Activated CD8-positive, alpha-beta memory T cell treated with anti-CD3 and anti-CD28 coated beads, Interleukin-2, amount 50 U/mL, for 1 hour (primary cell): Measurements from ENCODE around the gene GFM1.

Source experiments
- DNase-seq: peaks from one replicate; pipeline ENCODE4 v3.0.0-alpha.2; 2020; ENCODE audit errors: extremely low read depth

Gene GFM1

GRCh38 chr3:158644345-158644908, at the start of gene GFM1:
TSS of gene GFM1 (plus strand) at chr3:158644527. CDS start at chr3:158644635, 108 bp downstream.
- DNase-seq: peak; percentile 74

GRCh38 chr3:158600787-158601186, 43.5 kb upstream of the GFM1 start:
- DNase-seq: no peak

- DNase-seq: no peak
Measured at GRCh38 chr3:158602227-158602626, 42.1 kb upstream of the GFM1 start.

GRCh38 chr3:158617982-158618875, 26.1 kb upstream of the GFM1 start:
- DNase-seq: no peak

- no peak for DNase-seq
Measured at GRCh38 chr3:158625881-158626280, 18.4 kb upstream of the GFM1 start.

- no peak for DNase-seq
Measured at GRCh38 chr3:158631981-158632380, 12.3 kb upstream of the GFM1 start.

- DNase-seq: no peak
Measured at GRCh38 chr3:158640646-158641045, 3.7 kb upstream of the GFM1 start.

GRCh38 chr3:158642005-158642404, 2.3 kb upstream of the GFM1 start:
- DNase-seq: no peak

- DNase-seq: no peak
Measured at GRCh38 chr3:158642474-158643210, 1.7 kb upstream of the GFM1 start.

GRCh38 chr3:158649791-158650190, 5.5 kb downstream of the GFM1 start:
- no peak for DNase-seq

- DNase-seq: no peak
Measured at GRCh38 chr3:158651192-158651591, 6.9 kb downstream of the GFM1 start.

GRCh38 chr3:158652463-158652862, 8.1 kb downstream of the GFM1 start:
- DNase-seq: no peak

GRCh38 chr3:158658889-158659288, 14.6 kb downstream of the GFM1 start:
- no peak for DNase-seq

GRCh38 chr3:158659454-158660237, 15.3 kb downstream of the GFM1 start:
- DNase-seq: no peak

- DNase-seq: no peak
Measured at GRCh38 chr3:158660711-158661110, 16.4 kb downstream of the GFM1 start.

GRCh38 chr3:158663246-158663645, 18.9 kb downstream of the GFM1 start:
- no peak for DNase-seq

GRCh38 chr3:158663832-158664231, 19.5 kb downstream of the GFM1 start:
- DNase-seq: no peak

GRCh38 chr3:158666416-158666815, 22.1 kb downstream of the GFM1 start:
- DNase-seq: no peak

- no peak for DNase-seq
Measured at GRCh38 chr3:158668506-158668905, 24.2 kb downstream of the GFM1 start.

- no peak for DNase-seq
Measured at GRCh38 chr3:158671821-158672214, 27.5 kb downstream of the GFM1 start.

- DNase-seq: peak; percentile 48
Measured at GRCh38 chr3:158672215-158673176, 28.2 kb downstream of the GFM1 start, which contains the start of gene LXN. TSS of gene LXN (minus strand) at chr3:158672648. CDS start at chr3:158672478, 170 bp downstream.
